ENCODE data around the gene SPDYE6. TPM values are rescaled to one million over a fixed set of nuclear protein-coding genes. Genes with fewer than 3 reads are reported as not detected.
"Not testable (repeated sequence)": the region's sequence is repeated elsewhere in the genome, so short reads cannot be mapped to it uniquely, and the experiment has no call there.

SPDYE6 gene
- polyA plus RNA-seq, 1 donor from 2014 or later = not detected

GRCh38 chr7:102326157-102326889, 29.9 kb downstream of the SPDYE6 start (continued):
- TF ChIP-seq POLR2AphosphoS5 (IDR thresholded peaks at IDR 0.05) = no peak

GRCh38 chr7:102325106-102325505, 31.1 kb downstream of the SPDYE6 start:
- H3K4me2 ChIP-seq (ENCODE audit: low read length); H2AFZ ChIP-seq (ENCODE audit: low read depth, low read length); H3K27me3 ChIP-seq (ENCODE audit: insufficient read depth, low read depth, low read length); H3K4me3 ChIP-seq (ENCODE audit: low read length); H3K36me3 ChIP-seq (ENCODE audit: insufficient read depth, low read length); H3F3A ChIP-seq (ENCODE audit: insufficient read depth, low read length, poor library complexity, severe bottlenecking); H4K20me1 ChIP-seq (ENCODE audit: insufficient read depth); H3K79me2 ChIP-seq (replicated peaks; ENCODE audit: insufficient read depth, low read length); H3K9me2 ChIP-seq (ENCODE audit: insufficient read depth, low read length); H3K9ac ChIP-seq (ENCODE audit: low read length); H3K9me3 ChIP-seq (ENCODE audit: low read length); H3K27ac ChIP-seq (ENCODE audit: low read length): not testable (repeated sequence)

GRCh38 chr7:102323914-102324195, 32.4 kb downstream of the SPDYE6 start:
- H3K27me3 ChIP-seq (ENCODE audit: insufficient read depth, low read depth, low read length) = no peaks in the 10 kb centered on the region
- H3K9me2 ChIP-seq (ENCODE audit: insufficient read depth, low read length) = no peaks in the 10 kb centered on the region
- TF ChIP-seq EZH2 (IDR thresholded peaks at IDR 0.05; ENCODE audit: borderline replicate concordance, insufficient read depth, low read length, poor library complexity, severe bottlenecking) (no peak), EP300 (conservative IDR thresholded peaks at IDR 0.05; ENCODE audit: poor library complexity, severe bottlenecking) (no peak), MXI1 (conservative IDR thresholded peaks at IDR 0.05; ENCODE audit: poor library complexity, severe bottlenecking) (no peak), REST (IDR thresholded peaks at IDR 0.05; ENCODE audit: borderline replicate concordance) (no peak), SMC3 (conservative IDR thresholded peaks at IDR 0.05; ENCODE audit: poor library complexity) (no peak), TAF1 (IDR thresholded peaks at IDR 0.05; ENCODE audit: low read depth) (no peak), RAD21 (conservative IDR thresholded peaks at IDR 0.05) (no peak), POLR2AphosphoS5 (IDR thresholded peaks at IDR 0.05) (no peak)

GRCh38 chr7:102322202-102322715, 34.0 kb downstream of the SPDYE6 start:
- no peaks in the 10 kb centered on the region for H4K20me1 ChIP-seq (ENCODE audit: insufficient read depth)
- no peaks in the 10 kb centered on the region for H3F3A ChIP-seq (ENCODE audit: insufficient read depth, low read length, poor library complexity, severe bottlenecking)
- no peak overlapping the region for H3K4me2 ChIP-seq (ENCODE audit: low read length)
- TF ChIP-seq MXI1 (conservative IDR thresholded peaks at IDR 0.05; ENCODE audit: poor library complexity, severe bottlenecking) = no peak
- no peak for TF ChIP-seq RAD21 (conservative IDR thresholded peaks at IDR 0.05)
- TF ChIP-seq TAF1 (IDR thresholded peaks at IDR 0.05; ENCODE audit: low read depth) = no peak
- no peak for TF ChIP-seq EZH2 (IDR thresholded peaks at IDR 0.05; ENCODE audit: borderline replicate concordance, insufficient read depth, low read length, poor library complexity, severe bottlenecking)
- TF ChIP-seq EP300 (conservative IDR thresholded peaks at IDR 0.05; ENCODE audit: poor library complexity, severe bottlenecking) = no peak
- no peak for TF ChIP-seq POLR2AphosphoS5 (IDR thresholded peaks at IDR 0.05)
- no peaks in the 10 kb centered on the region for H3K79me2 ChIP-seq (replicated peaks; ENCODE audit: insufficient read depth, low read length)
- no peak overlapping the region for H3K4me3 ChIP-seq (ENCODE audit: low read length)
- no peak overlapping the region for H3K27ac ChIP-seq (ENCODE audit: low read length)
- H3K27me3 ChIP-seq (ENCODE audit: insufficient read depth, low read depth, low read length) = no peaks in the 10 kb centered on the region
- no peak overlapping the region for H2AFZ ChIP-seq (ENCODE audit: low read depth, low read length)
- H3K9ac ChIP-seq (ENCODE audit: low read length) = no peak overlapping the region
- H3K36me3 ChIP-seq (ENCODE audit: insufficient read depth, low read length) = no peaks in the 10 kb centered on the region
- no peaks in the 10 kb centered on the region for H3K9me3 ChIP-seq (ENCODE audit: low read length)
- H3K9me2 ChIP-seq (ENCODE audit: insufficient read depth, low read length) = no peaks in the 10 kb centered on the region

More at GRCh38 chr7:102323914-102324195, 32.4 kb downstream of the SPDYE6 start:
- no peaks in the 10 kb centered on the region for H3F3A ChIP-seq (ENCODE audit: insufficient read depth, low read length, poor library complexity, severe bottlenecking)
- H3K4me2 ChIP-seq (ENCODE audit: low read length) = no peak overlapping the region
- no peaks in the 10 kb centered on the region for H3K79me2 ChIP-seq (replicated peaks; ENCODE audit: insufficient read depth, low read length)
- no peak overlapping the region for H3K27ac ChIP-seq (ENCODE audit: low read length)
- no peak overlapping the region for H3K9ac ChIP-seq (ENCODE audit: low read length)
- no peak overlapping the region for H2AFZ ChIP-seq (ENCODE audit: low read depth, low read length)
- H4K20me1 ChIP-seq (ENCODE audit: insufficient read depth) = no peaks in the 10 kb centered on the region
- H3K9me3 ChIP-seq (ENCODE audit: low read length) = no peaks in the 10 kb centered on the region
- no peaks in the 10 kb centered on the region for H3K36me3 ChIP-seq (ENCODE audit: insufficient read depth, low read length)
- no peak overlapping the region for H3K4me3 ChIP-seq (ENCODE audit: low read length)

Data from neural cell (in vitro differentiated cells).